Activated T-cell treated with anti-CD3 and anti-CD28 coated beads, Interleukin-2, amount 50 U/mL, for 24 hours (primary cell): ENCODE results near the gene STIL.
"Not testable (repeated sequence)": the region's sequence is repeated elsewhere in the genome, so short reads cannot be mapped to it uniquely, and the experiment has no call there.

Source experiments
- DNase-seq: peaks from one replicate; pipeline ENCODE4 v3.0.0-alpha.2; 2020
- H3K27ac Mint-ChIP-seq: 2 replicates; pipeline ENCODE4 v1.8.0; 2020; ENCODE audit warnings: mild to moderate bottlenecking, mixed read lengths
- H3K27me3 Mint-ChIP-seq: 2 replicates; pipeline ENCODE4 v1.8.0; 2020; ENCODE audit warnings: mixed read lengths
- H3K36me3 Mint-ChIP-seq: 2 replicates; pipeline ENCODE4 v1.8.0; 2020; ENCODE audit warnings: low read depth, mixed read lengths
- H3K4me1 Mint-ChIP-seq: 2 replicates; pipeline ENCODE4 v1.8.0; 2020; ENCODE audit warnings: low read depth, mixed read lengths
- H3K4me3 Mint-ChIP-seq: 2 replicates; pipeline ENCODE4 v1.8.0; 2020; ENCODE audit warnings: mild to moderate bottlenecking, moderate library complexity, mixed read lengths
- H3K9me3 Mint-ChIP-seq: 2 replicates; pipeline ENCODE4 v1.8.0; 2020; ENCODE audit warnings: mixed read lengths

STIL gene

GRCh38 chr1:47313915-47314664, at the start of gene STIL:
STIL (minus strand) TSS chr1:47314147; CDS start chr1:47310319, 3,828 bp downstream.
- peaks cover 10% of the 10 kb centered on the region for H3K4me1 Mint-ChIP-seq
- H3K9me3 Mint-ChIP-seq, result no peaks in the 10 kb centered on the region
- peaks cover 33% of the 10 kb centered on the region for H3K36me3 Mint-ChIP-seq

GRCh38 chr1:47362828-47363227, 48.9 kb upstream of the STIL start:
- no peak overlapping the region for H3K4me3 Mint-ChIP-seq
- H3K36me3 Mint-ChIP-seq, result peaks cover 19% of the 10 kb centered on the region
- no peak for DNase-seq

More at GRCh38 chr1:47313915-47314664, at the start of gene STIL:
- peak; percentile 96 for DNase-seq
- Mint-ChIP-seq H3K27me3 (no peaks in the 10 kb centered on the region), H3K4me3 (peak within 1 kb of the TSS; percentile 98), H3K27ac (peak within 1 kb of the TSS; percentile 96)

DNA sequence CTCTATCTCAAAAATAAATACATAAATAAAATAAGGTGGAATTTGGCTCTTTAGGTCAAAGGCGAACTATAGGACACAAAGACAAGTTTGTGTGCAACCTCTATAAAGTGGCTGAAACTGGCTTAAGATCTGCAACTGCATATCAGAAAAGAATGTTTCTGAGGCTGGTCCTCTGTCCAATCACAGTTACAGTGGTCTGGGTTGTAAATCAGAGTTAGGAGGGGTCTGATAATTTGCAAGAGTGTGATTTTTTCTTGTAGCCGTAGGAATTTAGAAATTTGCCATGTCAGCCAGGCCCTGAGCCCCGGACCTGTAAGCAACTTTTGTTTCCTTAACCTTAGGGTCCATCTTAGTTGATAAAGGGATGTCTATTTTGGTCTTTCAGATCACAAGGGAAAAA, 47.4 kb upstream of the STIL start:
- Mint-ChIP-seq H3K9me3 (no peaks in the 10 kb centered on the region), H3K4me1 (peaks cover 9% of the 10 kb centered on the region), H3K27ac (no peak overlapping the region), H3K27me3 (no peaks in the 10 kb centered on the region), H3K36me3 (peaks cover 20% of the 10 kb centered on the region), H3K4me3 (no peak overlapping the region)
- DNase-seq, result no peak

More at GRCh38 chr1:47362828-47363227, 48.9 kb upstream of the STIL start:
- H3K4me1 Mint-ChIP-seq, result peaks cover 9% of the 10 kb centered on the region
- H3K9me3 Mint-ChIP-seq, result no peaks in the 10 kb centered on the region
- no peak overlapping the region for H3K27ac Mint-ChIP-seq
- no peaks in the 10 kb centered on the region for H3K27me3 Mint-ChIP-seq

- Mint-ChIP-seq H3K9me3 (no peaks in the 10 kb centered on the region), H3K27me3 (no peaks in the 10 kb centered on the region), H3K4me3 (no peak overlapping the region), H3K36me3 (peaks cover 45% of the 10 kb centered on the region), H3K27ac (peak overlapping the region; percentile 96), H3K4me1 (peaks cover 44% of the 10 kb centered on the region)
- peak; percentile 35 for DNase-seq
These were observed 37.4 kb upstream of the STIL start for GRCh38 chr1:47351305-47351704.

DNA sequence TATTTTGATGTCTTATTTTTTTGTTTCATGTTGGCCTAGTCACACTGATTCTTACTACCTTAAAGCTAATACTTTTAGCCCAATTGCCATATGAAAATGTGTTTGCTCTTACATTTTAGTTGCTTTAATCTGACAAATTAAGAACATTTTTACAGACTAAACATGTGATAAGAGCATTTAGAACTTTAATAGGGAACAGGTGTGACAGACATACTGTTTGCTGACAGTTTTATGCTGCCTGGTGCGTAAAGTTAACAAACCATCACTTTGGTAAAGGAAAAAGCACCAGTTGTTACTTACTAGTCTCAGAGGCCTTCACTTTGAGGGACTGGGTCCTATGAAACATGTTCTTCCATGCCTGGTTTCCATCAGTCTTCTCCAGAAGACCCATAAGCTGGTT, 34.3 kb upstream of the STIL start:
- H3K4me3 Mint-ChIP-seq, result no peak overlapping the region
- DNase-seq, result no peak
- H3K9me3 Mint-ChIP-seq, result no peaks in the 10 kb centered on the region
- peaks cover 40% of the 10 kb centered on the region for H3K4me1 Mint-ChIP-seq
- no peak overlapping the region for H3K27ac Mint-ChIP-seq
- H3K27me3 Mint-ChIP-seq, result no peaks in the 10 kb centered on the region
- peaks cover 56% of the 10 kb centered on the region for H3K36me3 Mint-ChIP-seq

- no peak for DNase-seq
- Mint-ChIP-seq H3K4me1 (peaks cover 36% of the 10 kb centered on the region), H3K4me3 (no peak overlapping the region), H3K27ac (no peak overlapping the region), H3K27me3 (no peaks in the 10 kb centered on the region), H3K9me3 (no peaks in the 10 kb centered on the region), H3K36me3 (peaks cover 59% of the 10 kb centered on the region)
These were observed 33.8 kb upstream of the STIL start for GRCh38 chr1:47347735-47348134.

GRCh38 chr1:47346979-47347378, 33.0 kb upstream of the STIL start:
- H3K9me3 Mint-ChIP-seq, DNase-seq, H3K27ac Mint-ChIP-seq, H3K27me3 Mint-ChIP-seq, H3K4me3 Mint-ChIP-seq: not testable (repeated sequence)
- Mint-ChIP-seq H3K4me1 (peaks cover 32% of the 10 kb centered on the region), H3K36me3 (peaks cover 58% of the 10 kb centered on the region)

GRCh38 chr1:47340227-47340626, 26.3 kb upstream of the STIL start:
- no peak for DNase-seq
- H3K27me3 Mint-ChIP-seq, result no peaks in the 10 kb centered on the region
- no peak overlapping the region for H3K4me3 Mint-ChIP-seq
- no peak overlapping the region for H3K27ac Mint-ChIP-seq
- H3K36me3 Mint-ChIP-seq, result peaks cover 45% of the 10 kb centered on the region
- no peaks in the 10 kb centered on the region for H3K9me3 Mint-ChIP-seq
- H3K4me1 Mint-ChIP-seq, result peaks cover 21% of the 10 kb centered on the region

DNA sequence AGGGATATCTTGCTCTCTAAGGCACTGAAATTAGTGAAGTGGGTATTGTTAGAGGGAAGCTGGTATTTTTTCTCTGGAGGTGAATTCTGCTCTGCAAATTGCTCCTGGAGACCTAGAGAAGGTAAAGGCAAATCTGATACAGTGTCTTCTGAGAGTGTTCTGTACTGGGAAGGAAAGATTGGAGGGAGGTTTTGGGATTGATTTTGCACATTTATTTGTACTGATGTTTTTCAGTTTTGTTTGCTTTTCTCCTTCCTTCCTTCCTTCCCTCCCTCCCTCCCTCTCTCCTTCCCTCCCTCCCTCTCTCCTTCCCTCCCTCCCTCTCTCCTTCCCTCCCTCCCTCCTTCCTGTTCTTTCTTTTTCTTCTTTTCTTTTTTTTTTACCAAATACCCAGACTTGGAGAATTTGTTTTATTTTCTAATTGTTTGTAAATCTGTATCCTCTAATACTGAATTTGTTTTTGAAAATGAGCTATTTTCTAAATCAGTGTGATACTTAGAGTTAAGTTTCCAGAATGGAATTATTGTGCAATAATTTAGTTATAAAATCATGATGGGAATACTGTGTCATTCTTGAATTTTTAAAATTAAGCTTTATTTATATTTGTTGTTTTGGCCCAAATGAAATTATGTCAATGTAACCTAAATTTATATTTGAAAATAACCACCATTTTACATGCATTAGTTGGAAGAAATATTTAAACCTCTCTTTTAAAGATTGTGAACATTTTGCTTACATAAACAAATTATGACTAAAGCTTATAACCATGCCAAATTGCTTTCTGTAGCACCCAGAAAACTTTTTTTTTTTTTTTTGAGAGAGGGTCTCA, 24.5 kb upstream of the STIL start:
- peaks cover 45% of the 10 kb centered on the region for H3K36me3 Mint-ChIP-seq
- H3K27ac Mint-ChIP-seq, result peak overlapping the region; percentile 68
- no peak for DNase-seq
- peaks cover 26% of the 10 kb centered on the region for H3K4me1 Mint-ChIP-seq
- H3K27me3 Mint-ChIP-seq, result no peaks in the 10 kb centered on the region
- H3K4me3 Mint-ChIP-seq, result no peak overlapping the region
- H3K9me3 Mint-ChIP-seq, result no peaks in the 10 kb centered on the region

DNA sequence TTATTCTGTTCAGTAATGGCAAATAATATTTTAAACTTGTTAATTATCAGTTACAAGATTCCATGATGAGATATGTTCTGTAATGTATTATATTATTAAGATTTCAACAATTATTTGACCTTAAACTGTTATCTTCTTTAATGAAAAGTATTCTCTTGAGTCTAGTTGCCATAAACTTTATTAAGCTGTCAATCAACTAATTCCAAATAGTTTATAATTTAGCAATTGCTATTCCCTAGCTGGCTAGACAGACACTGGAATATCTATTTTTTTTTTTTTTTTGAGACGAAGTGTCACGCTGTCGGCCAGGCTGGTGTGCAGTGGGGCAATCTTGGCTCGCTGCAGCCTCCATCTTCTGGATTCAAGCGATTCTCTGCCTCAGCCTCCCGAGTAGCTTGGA, 23.4 kb upstream of the STIL start:
- H3K4me1 Mint-ChIP-seq, result peaks cover 26% of the 10 kb centered on the region
- H3K36me3 Mint-ChIP-seq, result peaks cover 39% of the 10 kb centered on the region
- no peak overlapping the region for H3K4me3 Mint-ChIP-seq
- H3K27me3 Mint-ChIP-seq, result no peaks in the 10 kb centered on the region
- H3K27ac Mint-ChIP-seq, result no peak overlapping the region
- no peaks in the 10 kb centered on the region for H3K9me3 Mint-ChIP-seq
- DNase-seq, result no peak

DNA sequence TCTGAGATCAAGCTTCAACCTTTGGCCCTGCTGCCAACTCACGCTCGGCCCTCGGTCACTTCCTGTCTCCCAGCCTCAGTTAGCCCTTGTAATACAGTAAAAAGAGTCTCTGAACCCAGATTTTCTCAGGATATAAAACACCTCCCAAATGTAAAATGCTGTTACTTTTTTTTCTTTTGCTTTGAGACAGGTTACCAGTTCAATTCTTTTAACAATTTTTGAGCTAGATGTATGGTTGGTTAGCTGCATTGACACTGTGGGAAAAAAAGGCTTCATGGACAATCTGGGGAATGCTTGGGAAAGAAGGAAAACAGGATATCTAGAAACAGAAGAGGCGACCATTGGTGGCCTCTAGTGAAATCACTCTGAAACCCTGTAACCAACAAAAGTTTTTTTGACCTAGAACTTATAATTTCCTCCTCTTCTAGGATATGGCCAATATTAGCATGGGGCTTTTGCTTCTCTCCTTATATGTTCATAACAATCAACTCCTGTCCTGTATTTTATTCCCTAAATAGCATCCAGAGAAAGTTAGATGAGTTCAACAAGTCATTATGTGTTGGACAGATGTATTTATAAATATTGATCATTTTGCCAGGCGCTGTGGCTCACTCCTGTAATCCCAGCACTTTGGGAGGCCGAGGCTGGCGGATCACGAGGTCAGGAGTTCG, 21.0 kb upstream of the STIL start:
- Mint-ChIP-seq H3K27me3 (no peaks in the 10 kb centered on the region), H3K9me3 (no peaks in the 10 kb centered on the region), H3K27ac (peak overlapping the region; percentile 97), H3K36me3 (peaks cover 26% of the 10 kb centered on the region), H3K4me1 (peaks cover 29% of the 10 kb centered on the region), H3K4me3 (no peak overlapping the region)
- DNase-seq, result no peak

GRCh38 chr1:47333922-47334764, 20.2 kb upstream of the STIL start:
- Mint-ChIP-seq H3K36me3 (peaks cover 23% of the 10 kb centered on the region), H3K4me3 (no peak overlapping the region), H3K27ac (peak overlapping the region; percentile 97), H3K9me3 (no peaks in the 10 kb centered on the region), H3K27me3 (no peaks in the 10 kb centered on the region), H3K4me1 (peaks cover 26% of the 10 kb centered on the region)
- peak; percentile 85 for DNase-seq

DNA sequence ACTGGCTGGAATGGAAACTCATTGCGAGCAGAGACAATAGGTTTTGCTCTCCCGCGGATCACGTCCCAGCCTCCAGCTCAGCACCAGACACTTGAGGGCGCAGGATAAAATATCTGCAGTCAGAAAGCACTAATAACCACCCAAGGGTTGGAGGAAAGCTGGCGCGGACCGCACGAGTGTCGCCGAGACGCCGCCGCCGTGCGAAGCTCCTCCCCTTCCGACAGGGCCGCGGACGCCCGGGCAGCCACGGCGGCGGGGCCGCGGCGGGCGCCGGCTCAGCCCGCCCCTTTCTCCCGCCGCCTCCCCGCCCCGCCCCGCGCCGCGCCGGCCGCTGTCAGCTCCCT, 19.6 kb upstream of the STIL start, which contains the start of gene CMPK1:
TSS of gene CMPK1 (plus strand) at position 213 of the 344 bp plus-strand sequence. CDS start 156 bp downstream, outside the sequence.
- Mint-ChIP-seq H3K9me3 (no peaks in the 10 kb centered on the region), H3K27ac (peak within 1 kb of the TSS; percentile 97), H3K4me1 (peaks cover 24% of the 10 kb centered on the region), H3K27me3 (no peaks in the 10 kb centered on the region), H3K4me3 (no peak within 1 kb of the TSS), H3K36me3 (peaks cover 20% of the 10 kb centered on the region)
- DNase-seq, result peak; percentile 84
